T1000 (cell line): Measurements from ENCODE around the gene HOXA9.

Experiments used
- DNase-seq: peaks from one replicate; lab custom pipeline; 2025; ENCODE audit warnings: mixed read lengths; lab: John Stamatoyannopoulos, UW

Gene HOXA9

GRCh38 chr7:27163288-27164044 lies 1.9 kb downstream of the HOXA9 start:
- DNase-seq: no peak

DNA sequence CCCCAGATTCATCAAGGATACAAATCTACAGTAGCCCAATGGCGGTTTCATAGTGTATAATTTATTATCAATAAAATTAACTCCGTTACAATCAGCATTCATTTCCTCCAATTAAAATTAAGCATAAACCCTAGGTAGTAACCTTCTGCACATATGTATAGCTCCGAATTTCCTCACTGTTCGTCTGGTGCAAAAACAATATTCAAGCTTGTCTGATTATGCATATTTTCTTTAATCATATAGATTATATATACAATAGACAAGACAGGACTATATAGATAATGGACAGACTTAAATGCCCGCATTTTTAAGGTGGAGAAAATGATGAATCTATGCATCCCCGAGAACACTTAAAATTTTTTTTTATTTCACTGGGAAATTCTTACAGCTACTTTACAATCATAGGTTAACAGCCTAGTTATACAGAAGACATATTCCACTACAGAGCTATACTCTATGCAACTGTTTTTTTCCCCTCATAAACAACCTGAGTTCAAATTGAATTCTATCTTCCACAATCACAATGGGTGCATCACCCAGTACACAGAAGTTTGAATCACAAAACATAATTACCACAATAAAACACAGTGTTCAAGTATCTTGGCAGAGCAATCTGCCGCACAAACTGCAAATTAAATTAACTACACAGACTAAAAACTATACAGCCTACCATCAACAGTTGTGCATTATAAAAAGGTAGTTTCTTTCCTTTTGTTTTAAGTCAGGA lies 2.6 kb downstream of the HOXA9 start:
- no peak for DNase-seq

DNA sequence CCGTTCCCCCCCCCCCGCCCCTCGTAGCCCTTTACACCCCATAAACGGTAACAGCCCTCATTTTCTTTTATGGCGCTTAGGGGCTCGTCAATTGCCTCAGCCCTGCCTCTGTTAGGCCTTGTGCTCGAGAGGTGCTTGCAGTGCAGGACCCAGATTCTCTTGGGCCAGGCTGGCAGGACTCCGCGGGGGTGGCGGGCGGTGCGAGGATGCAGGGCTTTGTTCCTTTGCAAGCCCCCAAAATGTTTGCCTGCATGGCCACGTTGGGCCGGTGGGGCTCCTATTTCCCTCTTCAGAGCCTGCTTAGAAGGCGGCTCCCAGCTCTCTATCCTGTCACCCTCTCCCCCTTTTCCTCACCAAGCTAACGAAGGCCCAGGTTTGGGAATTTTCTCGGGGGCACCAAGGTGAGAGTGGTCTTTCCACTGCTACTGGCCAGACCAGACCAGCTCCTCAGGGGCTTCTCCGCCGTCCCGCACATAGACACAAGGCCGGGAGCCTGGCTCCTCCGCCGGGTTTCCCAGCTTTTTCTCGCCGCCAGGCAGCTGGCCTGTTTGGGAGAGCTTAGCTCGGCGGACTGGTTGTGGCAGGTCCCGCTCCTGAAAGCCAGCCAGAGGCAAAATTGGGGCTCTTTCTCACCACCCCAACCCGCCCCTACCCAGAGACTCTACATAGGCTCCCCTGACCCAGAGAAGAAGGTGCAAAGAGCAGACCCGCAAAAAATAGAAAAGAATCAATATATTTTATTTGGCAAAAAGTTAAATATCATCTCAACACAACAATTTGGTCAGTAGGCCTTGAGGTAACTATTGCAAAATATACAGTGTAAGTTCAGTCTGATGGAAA lies 3.4 kb downstream of the HOXA9 start:
- no peak for DNase-seq

DNA sequence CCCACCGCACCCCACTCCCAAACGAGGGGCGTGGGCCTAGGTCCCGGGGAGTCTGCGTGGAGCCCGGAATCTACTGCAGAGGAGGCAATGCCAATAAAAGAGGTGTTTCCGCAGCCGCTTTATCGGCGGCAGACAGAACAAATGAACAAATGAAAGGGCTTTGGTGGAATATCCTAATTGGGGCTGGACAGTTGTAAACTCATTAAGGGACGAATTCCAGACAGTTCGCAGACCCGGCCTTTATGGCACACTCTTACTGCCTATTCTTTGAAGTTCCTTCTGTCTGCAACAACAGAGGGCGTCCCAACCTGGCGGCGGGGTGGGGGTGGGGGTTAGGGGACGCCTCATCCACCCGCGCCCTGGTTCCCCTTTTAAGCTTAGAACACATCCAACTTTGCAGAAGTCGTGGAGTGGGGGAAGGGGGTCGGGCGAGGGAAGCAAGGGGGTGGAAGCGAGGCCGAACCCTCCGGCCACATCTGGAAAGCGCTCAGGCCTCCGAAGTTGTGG lies 4.1 kb downstream of the HOXA9 start:
- no peak for DNase-seq

DNA sequence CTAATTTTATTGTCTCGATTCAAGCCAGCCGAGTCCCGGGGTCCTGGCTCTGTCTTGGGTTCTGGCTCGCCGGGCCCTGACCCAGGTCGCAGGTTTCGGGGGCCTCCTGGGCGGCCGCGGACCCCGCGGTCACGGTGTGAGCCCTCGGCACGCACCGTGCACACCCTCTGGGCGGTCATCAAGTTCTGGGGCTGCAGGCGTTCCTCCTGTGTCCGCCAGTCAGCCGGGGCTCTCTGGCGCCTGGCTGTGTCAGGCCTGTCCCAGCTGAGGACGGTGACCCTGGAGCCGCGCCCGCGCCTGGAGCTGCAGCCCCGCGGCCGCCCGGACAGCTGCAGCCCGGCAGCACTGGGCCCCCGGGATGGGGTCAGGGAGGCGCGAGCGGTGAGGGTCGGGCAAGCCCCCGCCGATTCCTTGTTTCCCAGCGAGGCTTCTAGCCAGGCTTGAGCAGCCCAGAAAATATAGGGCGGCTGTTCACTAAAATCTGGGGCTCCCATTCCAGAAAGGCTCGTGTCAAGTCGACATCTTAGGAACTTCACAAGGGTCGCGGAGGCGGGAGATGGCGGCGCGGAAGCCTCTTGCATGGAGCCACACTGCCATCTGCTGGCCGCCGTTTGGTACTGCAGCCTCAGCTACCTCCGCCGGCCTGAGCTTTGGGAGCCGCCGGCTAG lies 4.7 kb downstream of the HOXA9 start:
- peak; percentile 57 for DNase-seq

- DNase-seq: no peak
These were observed 5.2 kb downstream of the HOXA9 start for GRCh38 chr7:27160145-27160545.

DNA sequence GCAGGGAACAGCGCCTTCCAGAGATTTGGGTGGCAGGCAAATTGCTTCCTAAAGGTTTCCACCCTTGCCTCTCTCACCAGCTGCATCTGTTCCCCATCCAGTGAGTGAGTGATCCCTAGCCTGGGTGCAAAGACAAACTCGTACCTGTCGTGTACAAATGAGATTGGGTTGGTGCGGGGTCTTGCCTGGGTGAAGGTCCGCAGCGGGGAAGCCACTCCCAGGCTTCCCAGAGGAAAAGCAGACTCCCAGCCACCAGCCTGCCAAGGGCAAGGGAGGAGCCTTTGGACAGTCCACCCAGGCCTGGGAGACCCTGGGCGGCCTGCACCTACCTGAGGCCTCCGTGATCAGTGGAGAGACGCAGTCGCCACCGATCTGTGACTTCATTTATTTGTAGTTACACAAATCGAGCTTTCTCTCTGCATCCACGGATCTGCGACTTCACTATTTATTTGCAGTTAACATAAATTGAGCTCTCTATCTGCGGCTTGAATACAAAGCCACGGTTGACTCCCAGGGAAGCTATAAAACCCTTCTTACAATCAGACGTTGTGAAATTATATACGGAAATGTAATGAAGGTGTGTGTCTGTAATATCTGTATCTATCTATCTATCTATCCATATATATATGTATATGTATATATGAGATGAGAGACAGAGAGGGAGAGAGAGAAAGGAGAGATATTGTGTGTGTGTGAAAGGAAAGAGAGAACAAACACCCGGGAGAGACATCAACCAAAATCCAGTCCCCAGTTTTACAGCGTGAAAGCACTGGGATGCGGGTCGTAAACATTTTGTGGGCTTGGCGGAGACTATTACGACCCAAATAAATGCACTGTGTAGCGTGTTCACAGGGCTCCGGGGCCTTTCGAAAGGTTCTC lies 5.8 kb downstream of the HOXA9 start:
- DNase-seq: no peak

DNA sequence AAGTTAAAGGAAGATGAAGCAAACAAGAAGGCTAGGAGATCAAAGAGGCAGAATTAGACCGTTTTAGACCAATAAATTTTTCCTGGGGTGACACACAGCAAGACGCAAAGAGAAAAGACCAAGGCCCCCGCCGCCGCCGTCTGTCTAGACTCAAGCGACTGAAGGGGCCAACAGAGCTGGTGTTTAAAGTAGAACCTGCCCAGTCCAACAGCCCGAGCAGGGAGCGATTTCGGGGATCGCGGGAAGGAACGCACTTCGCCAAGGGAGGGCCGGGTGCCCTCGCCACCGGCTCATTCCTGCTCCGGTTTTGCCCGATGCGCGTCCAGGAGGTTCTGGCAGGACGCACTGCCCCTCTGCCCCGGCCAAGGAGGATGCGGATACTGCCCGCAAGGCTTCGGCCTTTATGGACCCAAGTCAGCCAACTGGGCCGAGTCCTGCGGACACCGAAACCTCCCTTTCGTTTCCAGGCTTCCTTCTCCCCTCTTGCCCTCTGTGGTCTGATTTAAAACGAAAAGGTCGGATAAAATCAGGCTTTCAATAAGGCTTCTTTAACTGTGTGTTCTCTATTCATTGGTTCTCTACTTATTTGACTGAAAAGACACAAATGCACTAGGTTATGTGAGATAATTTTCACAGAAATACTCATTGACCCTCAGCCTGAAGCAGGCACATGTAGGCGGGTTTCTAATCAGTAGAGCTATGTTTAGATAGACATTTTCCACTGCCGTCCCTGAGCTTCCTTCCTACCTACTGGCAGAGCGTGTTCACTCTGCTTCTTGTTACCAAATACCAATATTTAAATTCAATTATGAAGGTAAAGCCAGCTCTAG lies 6.7 kb downstream of the HOXA9 start:
- DNase-seq: no peak

- no peak for DNase-seq
These were observed 7.5 kb downstream of the HOXA9 start for GRCh38 chr7:27157702-27158431.

DNA sequence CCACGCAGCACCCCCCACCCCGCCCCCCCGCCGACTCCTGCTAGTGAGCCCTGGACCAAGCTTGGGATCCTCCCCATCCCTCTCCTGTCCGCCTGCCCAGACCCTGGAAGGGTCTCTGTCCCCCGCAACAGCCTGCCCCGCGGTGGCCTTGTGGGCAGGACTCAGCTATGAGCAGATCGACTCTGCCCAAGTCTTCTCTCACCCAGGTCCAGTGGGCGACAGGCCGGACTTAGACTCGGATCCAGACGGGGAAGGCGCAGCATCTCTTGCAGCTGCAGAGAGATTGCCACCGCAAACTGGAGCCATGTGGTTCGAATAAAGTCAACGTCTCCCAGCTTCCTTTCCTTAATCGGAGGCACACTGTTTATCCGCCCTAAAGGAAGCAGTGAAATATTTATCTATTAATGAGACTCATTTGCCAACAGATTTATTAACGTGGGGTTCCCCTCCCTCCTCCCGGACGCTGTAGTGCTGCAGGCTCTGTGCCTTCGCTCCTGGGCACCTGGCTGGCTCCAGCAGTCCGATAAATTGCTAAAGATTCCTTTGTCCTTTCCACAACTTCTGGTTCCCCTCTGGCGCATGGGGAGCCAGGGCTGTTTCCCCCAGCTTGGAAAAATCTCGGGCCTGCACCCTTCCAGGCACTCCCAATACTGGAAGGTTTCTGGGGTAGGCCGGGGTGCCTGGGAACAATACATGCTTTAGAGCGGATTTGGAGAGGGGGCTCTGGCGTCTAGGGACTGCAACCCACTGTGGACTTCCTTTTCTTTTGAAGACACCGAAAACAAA lies 8.2 kb downstream of the HOXA9 start:
- no peak for DNase-seq

DNA sequence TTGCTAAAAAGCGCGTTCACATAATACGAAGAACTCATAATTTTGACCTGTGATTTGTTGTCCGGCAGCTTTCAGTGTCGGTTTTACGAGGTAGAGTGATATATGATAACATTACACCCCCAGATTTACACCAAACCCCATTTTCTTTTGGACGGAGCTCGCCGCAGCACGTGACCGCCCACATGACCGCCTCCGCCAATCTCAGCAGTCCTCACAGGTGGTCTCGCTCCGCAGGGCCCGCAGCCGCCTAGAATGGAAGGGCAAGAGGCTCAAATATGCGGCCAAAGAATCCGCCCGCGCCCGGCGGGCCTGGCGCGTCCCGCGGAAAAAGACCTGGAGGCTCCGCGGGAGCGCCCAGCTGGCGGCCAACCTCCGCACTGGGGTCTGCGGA lies 8.8 kb downstream of the HOXA9 start, which contains the start of gene HOXA7:
TSS of gene HOXA7 (minus strand) at position 168 of the 391 bp plus-strand sequence. CDS start at position 38, 130 bp downstream.
- DNase-seq: peak; percentile 35

- DNase-seq: peak; percentile 32
These were observed 9.4 kb downstream of the HOXA9 start for GRCh38 chr7:27155816-27156507.

- DNase-seq: no peak
These were observed 10.2 kb downstream of the HOXA9 start for GRCh38 chr7:27154901-27155815.

DNA sequence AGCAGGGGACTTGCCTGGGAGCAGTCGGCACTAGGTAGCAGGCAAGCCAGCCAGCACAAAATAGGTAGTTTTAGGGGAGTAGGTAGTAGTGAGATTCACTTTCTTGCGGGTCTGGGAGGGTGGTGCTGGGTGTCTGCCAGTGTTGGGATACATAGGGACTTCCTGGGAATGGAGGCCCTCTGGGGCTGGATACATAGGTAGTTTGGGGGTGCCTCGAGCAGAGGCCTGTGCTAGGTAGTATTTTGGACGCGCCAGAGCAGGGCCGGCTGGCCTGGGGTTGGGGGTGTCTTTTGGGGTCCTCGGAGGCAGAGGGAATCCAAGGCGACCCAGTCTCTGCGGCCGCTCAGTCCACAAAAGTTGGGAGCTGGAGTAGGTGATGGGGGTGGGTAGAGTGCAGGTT lies 11.0 kb downstream of the HOXA9 start:
- DNase-seq: no peak

- DNase-seq: no peak
These were observed 11.8 kb downstream of the HOXA9 start for GRCh38 chr7:27153526-27153925.

DNA sequence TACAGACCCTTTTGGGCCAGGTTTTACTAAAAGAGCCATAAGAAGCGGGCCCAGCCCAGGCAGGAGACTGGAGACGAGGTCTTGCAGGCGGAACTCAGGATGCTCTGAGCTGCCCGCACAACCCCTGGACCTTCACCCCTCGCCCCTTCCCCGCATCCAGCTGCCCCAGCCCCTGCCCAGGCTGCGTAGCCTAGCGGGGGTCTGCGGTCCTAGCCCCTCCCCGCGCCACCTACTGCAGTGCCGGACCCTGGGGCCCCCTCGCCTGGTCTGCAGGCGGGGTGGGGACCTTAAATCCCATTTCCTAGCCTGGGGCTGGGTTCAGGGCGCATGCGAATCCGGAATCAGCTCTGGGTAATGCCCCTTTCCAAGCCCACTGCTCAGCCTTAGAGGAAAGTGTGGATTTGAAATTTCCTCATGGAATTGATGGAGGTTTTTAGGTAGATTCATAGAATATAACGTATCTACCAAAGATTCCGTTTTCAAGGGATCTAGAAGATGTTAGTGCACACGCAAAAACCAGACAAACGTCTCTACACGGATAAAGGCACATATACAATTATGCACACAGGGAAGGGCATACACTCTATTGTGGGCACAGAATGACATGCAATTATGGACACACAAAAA lies 12.4 kb downstream of the HOXA9 start:
- DNase-seq: no peak
